ENCODE results near the gene DNAJC27. TPM values are rescaled to one million over a fixed set of nuclear protein-coding genes. Genes with fewer than 3 reads are reported as not detected.

Gene DNAJC27
- total RNA-seq, 2 donors from 2014 or later: 6.2 to 6.5 TPM

- peaks cover 12% of the 10 kb centered on the region for H3K36me3 ChIP-seq (ENCODE audit: control insufficient read depth, insufficient read depth, low read length)
- Mint-ChIP-seq H3K4me3 (no peak overlapping the region), H3K4me1 (peaks cover 4% of the 10 kb centered on the region), H3K9me3 (no peaks in the 10 kb centered on the region), H3K27me3 (ENCODE audit: insufficient read depth) (no peaks in the 10 kb centered on the region), H3K27ac (no peak overlapping the region), H3K36me3 (ENCODE audit: low read depth) (peaks cover 18% of the 10 kb centered on the region)
- TF ChIP-seq CTCF (conservative IDR thresholded peaks at IDR 0.05): no peak
- no peaks in the 10 kb centered on the region for H3K27me3 ChIP-seq (ENCODE audit: control insufficient read depth, insufficient read depth, low read length, poor library complexity, severe bottlenecking)
- H3K4me3 ChIP-seq (ENCODE audit: low read length): no peak overlapping the region
- no peak overlapping the region for H3K9ac ChIP-seq (ENCODE audit: extremely low read depth, low read length, poor library complexity, severe bottlenecking)
- H3K4me1 ChIP-seq (ENCODE audit: control insufficient read depth, insufficient read depth, low read length): no peaks in the 10 kb centered on the region
- 100% methylated on average over 1 of the region's 1 CpG; no CpG with 5 or more reads in 1 of the 2 experiments for whole genome bisulfite sequencing, 2 experiments (ENCODE audit: insufficient coverage in 1 of 2, insufficient read length in 1 of 2)
- H3K27ac ChIP-seq (ENCODE audit: low read depth, low read length): no peak overlapping the region
- no peak for DNase-seq
- H3K9me3 ChIP-seq (ENCODE audit: control insufficient read depth, low read length): no peaks in the 10 kb centered on the region
Measured at GRCh38 chr2:24969784-24970183, 2.0 kb downstream of the DNAJC27 start.

- Mint-ChIP-seq H3K9me3 (no peaks in the 10 kb centered on the region), H3K4me3 (no peak overlapping the region), H3K27me3 (ENCODE audit: insufficient read depth) (no peaks in the 10 kb centered on the region), H3K27ac (no peak overlapping the region), H3K36me3 (ENCODE audit: low read depth) (peaks cover 67% of the 10 kb centered on the region), H3K4me1 (no peaks in the 10 kb centered on the region)
- WGBS, 2 experiments (ENCODE audit: insufficient coverage in 1 of 2, insufficient read length in 1 of 2): 96 to 100% methylated on average over 1 of the region's 1 CpG
- TF ChIP-seq CTCF (conservative IDR thresholded peaks at IDR 0.05): no peak
- H3K36me3 ChIP-seq (ENCODE audit: control insufficient read depth, insufficient read depth, low read length): peaks cover 48% of the 10 kb centered on the region
- no peak for DNase-seq
- no peak overlapping the region for H3K4me3 ChIP-seq (ENCODE audit: low read length)
- no peak overlapping the region for H3K9ac ChIP-seq (ENCODE audit: extremely low read depth, low read length, poor library complexity, severe bottlenecking)
- H3K27me3 ChIP-seq (ENCODE audit: control insufficient read depth, insufficient read depth, low read length, poor library complexity, severe bottlenecking): no peaks in the 10 kb centered on the region
- no peaks in the 10 kb centered on the region for H3K4me1 ChIP-seq (ENCODE audit: control insufficient read depth, insufficient read depth, low read length)
- no peak overlapping the region for H3K27ac ChIP-seq (ENCODE audit: low read depth, low read length)
- no peaks in the 10 kb centered on the region for H3K9me3 ChIP-seq (ENCODE audit: control insufficient read depth, low read length)
Measured at GRCh38 chr2:24961903-24962302, 9.9 kb downstream of the DNAJC27 start.

- peaks cover 73% of the 10 kb centered on the region for H3K36me3 Mint-ChIP-seq (ENCODE audit: low read depth)
- no peak overlapping the region for H3K4me3 Mint-ChIP-seq
- Histone ChIP-seq H3K9ac (ENCODE audit: extremely low read depth, low read length, poor library complexity, severe bottlenecking) (no peak overlapping the region), H3K9me3 (ENCODE audit: control insufficient read depth, low read length) (peaks cover 21% of the 10 kb centered on the region), H3K36me3 (ENCODE audit: control insufficient read depth, insufficient read depth, low read length) (peaks cover 61% of the 10 kb centered on the region), H3K27me3 (ENCODE audit: control insufficient read depth, insufficient read depth, low read length, poor library complexity, severe bottlenecking) (no peaks in the 10 kb centered on the region), H3K4me3 (ENCODE audit: low read length) (no peak overlapping the region), H3K27ac (ENCODE audit: low read depth, low read length) (no peak overlapping the region), H3K4me1 (ENCODE audit: control insufficient read depth, insufficient read depth, low read length) (no peaks in the 10 kb centered on the region)
- H3K27ac Mint-ChIP-seq: no peak overlapping the region
- no peaks in the 10 kb centered on the region for H3K4me1 Mint-ChIP-seq
- TF ChIP-seq CTCF (conservative IDR thresholded peaks at IDR 0.05): no peak
- DNase-seq: no peak
- no peaks in the 10 kb centered on the region for H3K27me3 Mint-ChIP-seq (ENCODE audit: insufficient read depth)
- H3K9me3 Mint-ChIP-seq: peaks cover 11% of the 10 kb centered on the region
Measured at GRCh38 chr2:24959761-24960160, 12.0 kb downstream of the DNAJC27 start.
